Panc1 (cell line): ENCODE results near the gene RPN2. TPM values are rescaled to one million over a fixed set of nuclear protein-coding genes. Genes with fewer than 3 reads are reported as not detected.

Experiments used
- ATAC-seq: fragments of 200-7000 bp; cut with Tn5 transposase; 2 replicates; pipeline ENCODE4 v1.9.1; 2020; ENCODE audit warnings: mild to moderate bottlenecking, moderate library complexity
- BruUV-seq: library from RNA; stranded (reverse); fragments of 400-500 nt; replicated peaks from 2 replicates; lab custom pipeline; 2021; lab: Mats Ljungman, UMichigan
- CTCF ChIA-PET: fragments of 300-600 bp; sonication (Branson Sonifier 250); formaldehyde crosslinking; loops from one replicate; lab custom pipeline; 2022; ENCODE audit warnings: antibody characterized with exemption; lab: Charles Lee
- POLR2A ChIA-PET: fragments of 300-600 bp; sonication (Branson Sonifier 250); formaldehyde crosslinking; loops from one replicate; lab custom pipeline; 2022; ENCODE audit warnings: antibody characterized with exemption; lab: Charles Lee
- DNase-seq: peaks from one replicate; pipeline ENCODE4 v3.0.0-alpha.2; 2010; ENCODE audit warnings: low read depth, low spot score
- H3K27ac ChIP-seq: 2 replicates; pipeline ENCODE4 v1.5.1; 2011; ENCODE audit warnings: mild to moderate bottlenecking, low read length, inconsistent platforms
- H3K27me3 ChIP-seq: fragments of 200-500 bp; sonication (Bioruptor generic); 2 replicates; pipeline ENCODE4 v1.6.0; 2014; ENCODE audit warnings: low read length, inconsistent platforms; ENCODE audit not compliant: control insufficient read depth, insufficient read depth
- H3K36me3 ChIP-seq: fragments of 200-500 bp; sonication (Bioruptor generic); 2 replicates; pipeline ENCODE4 v1.5.1; 2014; ENCODE audit warnings: inconsistent platforms, mild to moderate bottlenecking, low read length, moderate library complexity; ENCODE audit not compliant: control insufficient read depth, insufficient read depth
- H3K4me1 ChIP-seq: 2 replicates; pipeline ENCODE4 v1.5.1; 2011; ENCODE audit warnings: inconsistent platforms, mild to moderate bottlenecking, low read length, moderate library complexity; ENCODE audit not compliant: control insufficient read depth, insufficient read depth
- H3K4me3 ChIP-seq, 2 experiments: 2 replicates each; pipeline ENCODE4 v1.5.1; 2011 to 2012; ENCODE audit warnings: low read depth in 2 of 2, low read length in 2 of 2, mild to moderate bottlenecking in 2 of 2, inconsistent platforms in 1 of 2, moderate library complexity in 1 of 2
- H3K9me3 ChIP-seq: fragments of 200-500 bp; sonication (Bioruptor generic); 2 replicates; pipeline ENCODE4 v1.5.1; 2014; ENCODE audit warnings: low read depth, mild to moderate bottlenecking, inconsistent platforms, low read length, moderate library complexity; ENCODE audit not compliant: control insufficient read depth, insufficient read depth
- CTCF ChIP-seq: fragments of 450-650 bp; IDR thresholded peaks from 2 replicates; pipeline ENCODE4 v1.5.1; 2017; ENCODE audit warnings: mild to moderate bottlenecking
- POLR2AphosphoS5 ChIP-seq: IDR thresholded peaks from 2 replicates; pipeline ENCODE4 v1.6.1; 2012; ENCODE audit warnings: mild to moderate bottlenecking, low read depth, low read length, moderate library complexity
- REST ChIP-seq, 2 experiments: IDR thresholded peaks; 2 replicates each; pipeline ENCODE4 v1.6.1; 2011 to 2012; ENCODE audit warnings: low read depth in 2 of 2, control low read depth in 1 of 2, low read length in 1 of 2, mild to moderate bottlenecking in 1 of 2, moderate library complexity in 1 of 2; ENCODE audit not compliant: insufficient read depth in 1 of 2
- SIN3A ChIP-seq: IDR thresholded peaks from 2 replicates; pipeline ENCODE4 v1.6.1; 2012; ENCODE audit warnings: low read depth, mild to moderate bottlenecking, low read length, moderate library complexity, borderline replicate concordance; ENCODE audit not compliant: insufficient read depth
- TCF7L2 ChIP-seq: IDR thresholded peaks from 2 replicates; pipeline ENCODE4 v1.6.1; 2011; ENCODE audit warnings: mild to moderate bottlenecking, low read depth, low read length, inconsistent platforms
- in situ Hi-C: cut with HindIII; loops from 2 replicates; pipeline ENCODE4 v1.10.0; 2016; ENCODE audit warnings: low sequenced_read_pairs, low pct_unique_long_range_greater_than_20kb
- intact Hi-C: fragments of 100-400 bp; cut with micrococcal nuclease; formaldehyde crosslinking; loops from one replicate; pipeline ENCODE4 v1.10.0; 2022; ENCODE audit not compliant: unreplicated experiment
- total RNA-seq: library from RNA; stranded (reverse); gene quantifications from one replicate; pipeline ENCODE4 v1.2.1, GENCODE V29; 2021; ENCODE audit not compliant: unreplicated experiment

The RPN2 gene
- total RNA-seq, 1 experiment from 2014 or later, result 250 TPM

GRCh38 chr20:37234254-37234581 lies 55.1 kb downstream of the RPN2 start:
- POLR2A ChIA-PET, result no interaction called here
- Histone ChIP-seq H3K4me1 (no peaks in the 10 kb centered on the region), H3K4me3 (no peak overlapping the region), H3K36me3 (peaks cover 42% of the 10 kb centered on the region), H3K27ac (no peak overlapping the region), H3K27me3 (no peaks in the 10 kb centered on the region), H3K9me3 (no peaks in the 10 kb centered on the region)
- in situ Hi-C loops, result no loop called here
- TF ChIP-seq CTCF (no peak), POLR2AphosphoS5 (no peak), REST (IDR thresholded peaks at IDR 0.05; ENCODE audit: insufficient read depth in 1 of 2, low read depth in 2 of 2, low read length in 1 of 2) (no peak), TCF7L2 (no peak), SIN3A (no peak)
- intact Hi-C loops, result no loop called here
- CTCF ChIA-PET, result no interaction called here
- ATAC-seq (no peak), DNase-seq (no peak)
- no TSS peak for BruUV-seq

DNA sequence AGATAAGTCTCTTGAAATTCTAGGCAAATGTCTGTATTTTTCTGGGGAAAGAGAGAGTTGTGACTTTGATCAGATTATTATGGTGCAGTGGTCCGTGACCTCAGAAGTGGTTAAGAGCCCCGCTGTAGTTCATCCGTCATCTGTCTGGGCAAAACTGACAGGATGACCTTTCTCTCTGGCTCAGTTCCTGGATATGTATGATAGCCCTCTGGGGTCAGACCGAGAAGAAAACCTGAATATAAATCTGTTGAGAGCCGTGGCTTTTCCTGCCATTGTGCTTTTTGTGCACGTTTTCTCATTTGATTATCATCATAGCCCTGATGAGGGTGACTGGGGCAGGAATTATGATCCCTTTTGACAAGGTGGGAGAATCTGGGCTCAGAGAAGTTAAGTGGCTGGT lies 55.9 kb downstream of the RPN2 start:
- in situ Hi-C loops (no loop called here), intact Hi-C loops (no loop called here)
- no peak overlapping the region for H3K4me3 ChIP-seq
- no peaks in the 10 kb centered on the region for H3K27me3 ChIP-seq
- TF ChIP-seq SIN3A (no peak), TCF7L2 (no peak), POLR2AphosphoS5 (no peak), CTCF (no peak), REST (IDR thresholded peaks at IDR 0.05; ENCODE audit: insufficient read depth in 1 of 2, low read depth in 2 of 2, low read length in 1 of 2) (no peak)
- H3K4me1 ChIP-seq, result no peaks in the 10 kb centered on the region
- no peaks in the 10 kb centered on the region for H3K9me3 ChIP-seq
- DNase-seq, result no peak
- POLR2A ChIA-PET, result no interaction called here
- CTCF ChIA-PET, result no interaction called here
- no peak for ATAC-seq
- no peak overlapping the region for H3K27ac ChIP-seq
- H3K36me3 ChIP-seq, result peaks cover 41% of the 10 kb centered on the region
- BruUV-seq, result no TSS peak
